ENCODE data around the gene TGFBR2.

Gene TGFBR2

GRCh38 chr3:30576946-30577345 lies 29.5 kb upstream of the TGFBR2 start:
- H3K27ac ChIP-seq (ENCODE audit: low read length) = no peak overlapping the region
- TF ChIP-seq EZH2phosphoT487 (IDR thresholded peaks at IDR 0.05; ENCODE audit: low read depth) (no peak), CTCF (IDR thresholded peaks at IDR 0.05; ENCODE audit: low read depth, low read length) (no peak)
- no peaks in the 10 kb centered on the region for H3K9me3 ChIP-seq (ENCODE audit: insufficient read depth, low read length)
- H3K36me3 ChIP-seq (replicated peaks; ENCODE audit: low read depth, low read length) = no peaks in the 10 kb centered on the region
- H3K79me2 ChIP-seq (ENCODE audit: low read length) = no peaks in the 10 kb centered on the region
- H2AFZ ChIP-seq (ENCODE audit: low read depth, low read length) = no peak overlapping the region
- no peak overlapping the region for H3K9ac ChIP-seq (ENCODE audit: low read length)
- H3K4me1 ChIP-seq (ENCODE audit: low read length) = peaks cover 14% of the 10 kb centered on the region
- no peaks in the 10 kb centered on the region for H4K20me1 ChIP-seq (ENCODE audit: insufficient read depth, low read length)
- no peak overlapping the region for H3K4me2 ChIP-seq (ENCODE audit: low read length)
- H3K27me3 ChIP-seq (ENCODE audit: low read depth, low read length) = no peaks in the 10 kb centered on the region
- no peak overlapping the region for H3K4me3 ChIP-seq (ENCODE audit: low read length)

- H3K79me2 ChIP-seq (ENCODE audit: low read length) = no peaks in the 10 kb centered on the region
- no peak overlapping the region; the same call in 1 of the 2 replicates for H3K4me2 ChIP-seq (ENCODE audit: low read length)
- H3K9me3 ChIP-seq (ENCODE audit: insufficient read depth, low read length) = no peaks in the 10 kb centered on the region
- H3K27me3 ChIP-seq (ENCODE audit: low read depth, low read length) = no peaks in the 10 kb centered on the region
- no peak overlapping the region for H3K4me3 ChIP-seq (ENCODE audit: low read length)
- H3K9ac ChIP-seq (ENCODE audit: low read length) = no peak overlapping the region
- H3K27ac ChIP-seq (ENCODE audit: low read length) = no peak overlapping the region
- no peak for TF ChIP-seq EZH2phosphoT487 (IDR thresholded peaks at IDR 0.05; ENCODE audit: low read depth)
- TF ChIP-seq CTCF (IDR thresholded peaks at IDR 0.05; ENCODE audit: low read depth, low read length) = no peak
- H4K20me1 ChIP-seq (ENCODE audit: insufficient read depth, low read length) = no peaks in the 10 kb centered on the region
- H3K36me3 ChIP-seq (replicated peaks; ENCODE audit: low read depth, low read length) = no peaks in the 10 kb centered on the region
- no peak overlapping the region for H2AFZ ChIP-seq (ENCODE audit: low read depth, low read length)
- H3K4me1 ChIP-seq (ENCODE audit: low read length) = peaks cover 14% of the 10 kb centered on the region
Observed at GRCh38 chr3:30577788-30578187, 28.6 kb upstream of the TGFBR2 start.

GRCh38 chr3:30578479-30578878 lies 27.9 kb upstream of the TGFBR2 start:
- Histone ChIP-seq H3K27ac (ENCODE audit: low read length) (no peak overlapping the region), H3K4me1 (ENCODE audit: low read length) (peaks cover 14% of the 10 kb centered on the region), H3K4me3 (ENCODE audit: low read length) (no peak overlapping the region), H4K20me1 (ENCODE audit: insufficient read depth, low read length) (no peaks in the 10 kb centered on the region), H3K9ac (ENCODE audit: low read length) (no peak overlapping the region), H3K36me3 (replicated peaks; ENCODE audit: low read depth, low read length) (no peaks in the 10 kb centered on the region), H3K27me3 (ENCODE audit: low read depth, low read length) (no peaks in the 10 kb centered on the region), H3K79me2 (ENCODE audit: low read length) (no peaks in the 10 kb centered on the region), H3K4me2 (ENCODE audit: low read length) (no peak overlapping the region), H3K9me3 (ENCODE audit: insufficient read depth, low read length) (no peaks in the 10 kb centered on the region), H2AFZ (ENCODE audit: low read depth, low read length) (no peak overlapping the region)
- TF ChIP-seq EZH2phosphoT487 (IDR thresholded peaks at IDR 0.05; ENCODE audit: low read depth) (no peak), CTCF (IDR thresholded peaks at IDR 0.05; ENCODE audit: low read depth, low read length) (no peak)

GRCh38 chr3:30578986-30579579 lies 27.3 kb upstream of the TGFBR2 start:
- Histone ChIP-seq H3K27me3 (ENCODE audit: low read depth, low read length) (no peaks in the 10 kb centered on the region), H2AFZ (ENCODE audit: low read depth, low read length) (no peak overlapping the region), H3K9ac (ENCODE audit: low read length) (no peak overlapping the region), H3K36me3 (replicated peaks; ENCODE audit: low read depth, low read length) (no peaks in the 10 kb centered on the region), H3K79me2 (ENCODE audit: low read length) (no peaks in the 10 kb centered on the region), H3K4me2 (ENCODE audit: low read length) (no peak overlapping the region), H3K4me1 (ENCODE audit: low read length) (peaks cover 14% of the 10 kb centered on the region), H3K9me3 (ENCODE audit: insufficient read depth, low read length) (no peaks in the 10 kb centered on the region), H3K4me3 (ENCODE audit: low read length) (no peak overlapping the region), H4K20me1 (ENCODE audit: insufficient read depth, low read length) (no peaks in the 10 kb centered on the region), H3K27ac (ENCODE audit: low read length) (no peak overlapping the region)
- TF ChIP-seq CTCF (IDR thresholded peaks at IDR 0.05; ENCODE audit: low read depth, low read length) (no peak), EZH2phosphoT487 (IDR thresholded peaks at IDR 0.05; ENCODE audit: low read depth) (no peak)
